HG02798 (cell line): ENCODE results near the gene BRICD5.

Source experiments
- ATAC-seq: cut with Tn5 transposase; IDR thresholded peaks from one replicate; pipeline ENCODE4 v1.9.1; 2021; ENCODE audit warnings: mild to moderate bottlenecking; ENCODE audit not compliant: unreplicated experiment, poor library complexity

BRICD5 gene

GRCh38 chr16:2186505-2186904 is 24.2 kb downstream of the BRICD5 start:
- no peak for ATAC-seq

GRCh38 chr16:2186064-2186463 is 24.6 kb downstream of the BRICD5 start:
- no peak for ATAC-seq

- ATAC-seq = no peak
These were observed 25.7 kb downstream of the BRICD5 start for GRCh38 chr16:2184962-2185361.

- ATAC-seq = no peak
These were observed 26.3 kb downstream of the BRICD5 start for GRCh38 chr16:2184346-2184745.

- ATAC-seq = no peak
These were observed 27.0 kb downstream of the BRICD5 start for GRCh38 chr16:2183671-2184070.

GRCh38 chr16:2181952-2182351 is 28.7 kb downstream of the BRICD5 start:
- no peak for ATAC-seq

- no peak for ATAC-seq
These were observed 29.4 kb downstream of the BRICD5 start for GRCh38 chr16:2180962-2181923.

GRCh38 chr16:2180461-2180860 is 30.2 kb downstream of the BRICD5 start:
- ATAC-seq = no peak

- ATAC-seq = no peak
These were observed 31.1 kb downstream of the BRICD5 start for GRCh38 chr16:2179576-2179975.

- no peak for ATAC-seq
These were observed 31.6 kb downstream of the BRICD5 start for GRCh38 chr16:2179107-2179501.

- no peak for ATAC-seq
These were observed 32.1 kb downstream of the BRICD5 start for GRCh38 chr16:2178321-2179106.

- ATAC-seq = no peak
These were observed 33.1 kb downstream of the BRICD5 start for GRCh38 chr16:2177561-2177960.

GRCh38 chr16:2177101-2177500 is 33.6 kb downstream of the BRICD5 start:
- ATAC-seq = no peak

GRCh38 chr16:2176047-2176446 is 34.6 kb downstream of the BRICD5 start:
- ATAC-seq = no peak

GRCh38 chr16:2175454-2175853 is 35.2 kb downstream of the BRICD5 start:
- ATAC-seq = no peak

GRCh38 chr16:2174396-2175131 is 36.1 kb downstream of the BRICD5 start:
- ATAC-seq = no peak

- no peak for ATAC-seq
These were observed 36.7 kb downstream of the BRICD5 start for GRCh38 chr16:2173916-2174315.

GRCh38 chr16:2173366-2173765 is 37.3 kb downstream of the BRICD5 start:
- no peak for ATAC-seq

GRCh38 chr16:2172688-2173335 is 37.9 kb downstream of the BRICD5 start:
- ATAC-seq = no peak

- no peak for ATAC-seq
These were observed 39.0 kb downstream of the BRICD5 start for GRCh38 chr16:2171601-2172178.
